Sigmoid colon (tissue), 7 donors: ENCODE data around the gene COQ10B. TPM values are rescaled to one million over a fixed set of nuclear protein-coding genes. Genes with fewer than 3 reads are reported as not detected.

Experiments used
- DNase-seq: peaks from one replicate; pipeline ENCODE4 v3.0.0-alpha.2; 2019
- H3K27ac ChIP-seq, 4 donors: fragments of 200-600 bp; sonication (generic); one replicate each; pipeline ENCODE4 v1.5.1; 2016 to 2019; ENCODE audit warnings: mild to moderate bottlenecking in 1 of 4
- H3K27me3 ChIP-seq, 3 donors: fragments of 200-600 bp; sonication (generic); one replicate each; pipeline ENCODE4 v1.5.1; 2019; ENCODE audit warnings: mild to moderate bottlenecking in 1 of 3
- H3K36me3 ChIP-seq, 4 donors: fragments of 200-600 bp; sonication (generic); one replicate each; pipeline ENCODE4 v1.5.1; 2016 to 2019
- H3K4me1 ChIP-seq, 4 donors: fragments of 200-600 bp; sonication (generic); one replicate each; pipeline ENCODE4 v1.5.1; 2017 to 2019
- H3K4me3 ChIP-seq, 4 donors: fragments of 200-600 bp; sonication (generic); one replicate each; pipeline ENCODE4 v1.5.1; 2017 to 2019; ENCODE audit warnings: mild to moderate bottlenecking in 2 of 4, moderate library complexity in 1 of 4
- H3K9me3 ChIP-seq, 4 donors: fragments of 200-600 bp in 3 of 4; sonication (generic) in 3 of 4; one replicate each; pipeline versions ENCODE4 v1.5.1 to v1.6.1; 2013 to 2019
- EP300 ChIP-seq, 4 donors: sonication (generic); formaldehyde crosslinking; IDR thresholded peaks; one replicate each; pipeline ENCODE4 v1.6.1; 2017; ENCODE audit warnings: antibody characterized with exemption in 4 of 4
- POLR2A ChIP-seq, 2 donors: fragments of 450-650 bp; IDR thresholded peaks; one replicate each; pipeline ENCODE4 v1.6.1; 2016; ENCODE audit warnings: antibody characterized with exemption in 2 of 2, mild to moderate bottlenecking in 2 of 2, moderate library complexity in 2 of 2
- POLR2AphosphoS5 ChIP-seq, 4 donors: sonication (generic); formaldehyde crosslinking; IDR thresholded peaks; one replicate each; pipeline ENCODE4 v1.6.1; 2017; ENCODE audit warnings: antibody characterized with exemption in 4 of 4
- WGBS, 2 donors: extraction: QIAGEN DNeasy Blood & Tissue Kit; methylation state at CpG; one replicate each; pipeline ENCODE4 v1.1.7; 2013; 5-methylcytosine and 5-hydroxymethylcytosine counted together
- intact Hi-C: fragments of 100-400 bp; cut with DNase I; formaldehyde crosslinking; loops from one replicate; pipeline ENCODE4 v1.15.1; 2023
- polyA plus RNA-seq, 3 donors: library from polyadenylated mRNA; stranded (reverse); fragments of 200-250 nt; gene quantifications; one replicate each; pipeline ENCODE4 v1.2.3, GENCODE V29; 2013
- small RNA-seq, 3 donors: library from RNA; depleted of rRNA; stranded (forward); fragments of <200 nt; gene quantifications; one replicate each; pipeline ENCODE3, GENCODE V24; 2016
- total RNA-seq, 4 donors: library from RNA; depleted of rRNA; stranded (reverse); fragments of >200 nt; gene quantifications; one replicate each; pipeline ENCODE4 v1.1.0, GENCODE V29; 2016
- TF ChIP-seq, protein P1 (sequence below), 4 experiments: fragments of 450-650 bp in 3 of 4; fragments of 200-600 bp in 1 of 4; IDR thresholded peaks; one replicate each; pipeline ENCODE4 v1.5.1; 2016 to 2019; ENCODE audit warnings: antibody characterized with exemption in 4 of 4, mild to moderate bottlenecking in 3 of 4, moderate library complexity in 2 of 4
- donor health status: healthy with polysubstance abuse.
- donor health status: Bipolar disorder and iron deficiency.
- donor health status: healthy.

The COQ10B gene
- total and polyA plus RNA-seq, 7 donors = 15.1 to 77.9 (median 35.0) TPM

DNA sequence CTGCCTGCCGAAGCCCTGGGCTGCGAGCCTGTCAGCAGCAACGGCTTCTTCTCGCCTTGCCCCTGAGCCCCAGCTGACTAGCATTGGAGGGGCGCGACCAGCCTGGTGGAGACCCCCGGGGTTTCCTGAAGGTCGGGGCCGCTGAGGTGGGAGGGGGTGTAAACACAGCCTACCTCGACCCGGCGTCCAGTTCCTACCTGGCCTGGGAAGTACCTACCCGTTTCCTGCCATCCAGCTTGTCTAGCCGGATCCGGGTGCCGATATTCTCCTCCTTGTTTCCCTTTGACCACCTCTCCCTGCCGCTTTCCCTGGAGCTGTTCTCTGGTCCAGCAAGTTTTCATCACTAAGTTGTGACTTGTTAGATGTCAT, 63.0 kb downstream of the COQ10B start:
- intact Hi-C loops = loop anchor here (5.0 kb wide), 5 partner anchors 64 to 1941 kb away; partner anchors contain the start of genes COQ10B, MARS2 and SATB2
- Histone ChIP-seq H3K36me3 (no peaks in the 10 kb centered on the region), H3K4me3 (peak overlapping the region; percentile 66 to 90 (median 89)), H3K9me3 (no peaks in the 10 kb centered on the region), H3K27me3 (no peaks in the 10 kb centered on the region), H3K4me1 (peaks cover 0 to 31% (median 23%) of the 10 kb centered on the region in 4 donors), H3K27ac (peak overlapping the region; percentile 91 to 96 (median 92))
- TF ChIP-seq POLR2AphosphoS5 (IDR thresholded peaks at IDR 0.05) (no peak), EP300 (IDR thresholded peaks at IDR 0.05) (no peak), POLR2A (IDR thresholded peaks at IDR 0.05) (no peak)
- TF ChIP-seq, protein P1, sequence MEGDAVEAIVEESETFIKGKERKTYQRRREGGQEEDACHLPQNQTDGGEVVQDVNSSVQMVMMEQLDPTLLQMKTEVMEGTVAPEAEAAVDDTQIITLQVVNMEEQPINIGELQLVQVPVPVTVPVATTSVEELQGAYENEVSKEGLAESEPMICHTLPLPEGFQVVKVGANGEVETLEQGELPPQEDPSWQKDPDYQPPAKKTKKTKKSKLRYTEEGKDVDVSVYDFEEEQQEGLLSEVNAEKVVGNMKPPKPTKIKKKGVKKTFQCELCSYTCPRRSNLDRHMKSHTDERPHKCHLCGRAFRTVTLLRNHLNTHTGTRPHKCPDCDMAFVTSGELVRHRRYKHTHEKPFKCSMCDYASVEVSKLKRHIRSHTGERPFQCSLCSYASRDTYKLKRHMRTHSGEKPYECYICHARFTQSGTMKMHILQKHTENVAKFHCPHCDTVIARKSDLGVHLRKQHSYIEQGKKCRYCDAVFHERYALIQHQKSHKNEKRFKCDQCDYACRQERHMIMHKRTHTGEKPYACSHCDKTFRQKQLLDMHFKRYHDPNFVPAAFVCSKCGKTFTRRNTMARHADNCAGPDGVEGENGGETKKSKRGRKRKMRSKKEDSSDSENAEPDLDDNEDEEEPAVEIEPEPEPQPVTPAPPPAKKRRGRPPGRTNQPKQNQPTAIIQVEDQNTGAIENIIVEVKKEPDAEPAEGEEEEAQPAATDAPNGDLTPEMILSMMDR (IDR thresholded peaks at IDR 0.05) = no peak
- DNase-seq = peak; percentile 72
- WGBS, 2 donors = 0 to 1% methylated on average over 17 of the region's 17 CpGs

DNA sequence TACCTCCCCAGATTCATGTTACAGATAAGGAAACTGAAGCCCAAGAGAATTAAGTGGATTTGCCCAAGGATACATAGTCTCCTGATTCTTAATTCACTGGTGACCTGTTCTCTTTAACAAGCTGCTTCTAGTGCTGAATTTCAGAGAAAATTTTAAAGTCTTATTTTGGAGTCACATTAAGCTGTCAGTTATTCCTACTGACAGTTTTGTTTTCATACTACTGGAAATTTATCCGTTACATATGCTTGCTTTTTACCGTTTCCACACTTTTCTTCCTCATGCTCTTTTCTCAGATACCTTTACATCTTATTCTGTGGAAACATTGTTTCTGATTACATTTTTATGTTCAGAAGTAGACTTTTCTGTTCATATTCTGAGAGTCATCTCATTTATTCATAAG, 63.8 kb downstream of the COQ10B start:
- Histone ChIP-seq H3K27me3 (no peaks in the 10 kb centered on the region), H3K9me3 (no peaks in the 10 kb centered on the region), H3K27ac (peak overlapping the region in 3 of 4 donors; percentile 91 to 96 (median 93)), H3K36me3 (no peaks in the 10 kb centered on the region), H3K4me3 (peak overlapping the region in 3 of 4 donors; percentile 66 to 90 (median 90)), H3K4me1 (peaks cover 0 to 31% (median 23%) of the 10 kb centered on the region in 4 donors)
- DNase-seq = no peak
- TF ChIP-seq EP300 (IDR thresholded peaks at IDR 0.05) (no peak), POLR2AphosphoS5 (IDR thresholded peaks at IDR 0.05) (no peak), POLR2A (IDR thresholded peaks at IDR 0.05) (no peak)
- TF ChIP-seq, protein P1 (IDR thresholded peaks at IDR 0.05) = no peak
- WGBS, 2 donors = 44 to 49% methylated on average over 2 of the region's 2 CpGs
- intact Hi-C loops = loop anchor here (5.0 kb wide), 5 partner anchors 65 to 1940 kb away; partner anchors contain the start of genes COQ10B, MARS2 and SATB2

Small RNAs within 50 kb of the gene (small RNA-seq; reads per million reads assigned to genes)
- gene RF00394 (0 reads per million in 3 donors), gene RNU6-1029P (0 reads per million in 3 donors)

Other genes starting within 250 kb of the COQ10B start
- gene ANKRD44, start 142.8 kb upstream of the COQ10B start, total RNA-seq = 10 to 100 TPM; 34.2 to 41.1 (median 37.6) TPM
- gene ANKRD44, start 142.8 kb upstream of the COQ10B start, polyA plus RNA-seq = 10 to 100 TPM in 1 of 3 donors, 1 to 10 TPM in 2; 1.2 to 21.3 (median 1.8) TPM
- gene SF3B1, start 18.5 kb upstream of the COQ10B start, total RNA-seq = 100 to 1,000 TPM; 258 to 475 (median 332) TPM
- gene SF3B1, start 18.5 kb upstream of the COQ10B start, polyA plus RNA-seq = 100 to 1,000 TPM in 1 of 3 donors, 10 to 100 TPM in 2; 61.5 to 122 (median 62.5) TPM
- gene HSPD1, start 46.3 kb downstream of the COQ10B start, total RNA-seq = 100 to 1,000 TPM in 3 of 4 donors, 10 to 100 TPM in 1; 98.9 to 144 (median 114) TPM
- gene HSPD1, start 46.3 kb downstream of the COQ10B start, polyA plus RNA-seq = 100 to 1,000 TPM; 121 to 313 (median 177) TPM
- 100 to 1,000 TPM in 2 of 4 donors, 10 to 100 TPM in 2; 47.8 to 136 (median 106) TPM for gene HSPE1, start 46.8 kb downstream of the COQ10B start, total RNA-seq
- gene HSPE1, start 46.8 kb downstream of the COQ10B start, polyA plus RNA-seq = 100 to 1,000 TPM; 194 to 267 (median 217) TPM
- 10 to 100 TPM; 29.1 to 50.5 (median 38.7) TPM for gene MOB4, start 62.5 kb downstream of the COQ10B start, total RNA-seq
- 10 to 100 TPM; 22.2 to 49.9 (median 40.9) TPM for gene MOB4, start 62.5 kb downstream of the COQ10B start, polyA plus RNA-seq
- gene RFTN2, start 222.0 kb downstream of the COQ10B start, total RNA-seq = 1 to 10 TPM; 5.4 to 10.0 (median 8.5) TPM
- gene RFTN2, start 222.0 kb downstream of the COQ10B start, polyA plus RNA-seq = 1 to 10 TPM in 2 of 3 donors, under 1 TPM in 1; 0.92 to 3.6 (median 1.3) TPM